ENCODE results near the gene SAAL1.

The SAAL1 gene

GRCh38 chr11:18080451-18080850 is 25.4 kb downstream of the SAAL1 start:
- no peak for DNase-seq

- no peak for DNase-seq
These were observed 27.0 kb downstream of the SAAL1 start for GRCh38 chr11:18078909-18079308.

GRCh38 chr11:18075444-18075843 is 30.4 kb downstream of the SAAL1 start:
- DNase-seq: no peak

GRCh38 chr11:18071098-18071705 is 34.7 kb downstream of the SAAL1 start:
- DNase-seq: no peak

GRCh38 chr11:18067372-18067771 is 38.5 kb downstream of the SAAL1 start:
- no peak for DNase-seq

- no peak for DNase-seq
These were observed 39.3 kb downstream of the SAAL1 start for GRCh38 chr11:18066626-18067025.

- DNase-seq: peak; percentile 79 to 83
These were observed 40.3 kb downstream of the SAAL1 start for GRCh38 chr11:18065572-18065971.

GRCh38 chr11:18064450-18065054 is 41.3 kb downstream of the SAAL1 start:
- DNase-seq: no peak

- peak; percentile 15 to 69 for DNase-seq
These were observed 41.9 kb downstream of the SAAL1 start for GRCh38 chr11:18063862-18064434.

GRCh38 chr11:18063125-18063524 is 42.8 kb downstream of the SAAL1 start:
- peak in 1 of 2 experiments; percentile 7 for DNase-seq

- no peak for DNase-seq
These were observed 44.5 kb downstream of the SAAL1 start for GRCh38 chr11:18061351-18061750.

GRCh38 chr11:18056561-18057181 is 49.2 kb downstream of the SAAL1 start:
- no peak for DNase-seq

- no peak for DNase-seq
These were observed 51.3 kb downstream of the SAAL1 start for GRCh38 chr11:18054511-18055103.

GRCh38 chr11:18050848-18051247 is 55.0 kb downstream of the SAAL1 start:
- no peak for DNase-seq

GRCh38 chr11:18046116-18046777 is 59.6 kb downstream of the SAAL1 start, which contains the start of gene TPH1:
Gene TPH1 (minus strand): TSS chr11:18046269. CDS start chr11:18040762, 5,507 bp downstream.
- no peak for DNase-seq

- no peak for DNase-seq
These were observed 69.4 kb downstream of the SAAL1 start for GRCh38 chr11:18036456-18036855.

Measured in NCI-H187 (cell line).